WTC11 (cell line): ENCODE data around the gene RBM19. TPM values are rescaled to one million over a fixed set of nuclear protein-coding genes. Genes with fewer than 3 reads are reported as not detected.

Source experiments
- ATAC-seq: fragments of 200-7000 bp; cut with Tn5 transposase; 2 replicates; pipeline ENCODE4 v1.10.0; 2021; ENCODE audit warnings: mild to moderate bottlenecking, moderate library complexity
- CTCF ChIA-PET: fragments of 300-600 bp; sonication (Branson Sonifier 250); formaldehyde crosslinking; loops from one replicate; lab custom pipeline; 2021; ENCODE audit warnings: antibody characterized with exemption; lab: Charles Lee
- POLR2A ChIA-PET: fragments of 350-600 bp; sonication (Branson Sonifier 250); formaldehyde crosslinking; loops from one replicate; lab custom pipeline; 2021; ENCODE audit warnings: antibody characterized with exemption; lab: Charles Lee
- DNase-seq: peaks from one replicate; pipeline ENCODE4 v3.0.0; 2021; ENCODE audit warnings: low spot score
- H3K27ac Mint-ChIP-seq: 2 replicates; pipeline ENCODE4 v1.8.0; 2021; ENCODE audit warnings: mixed read lengths
- H3K27me3 Mint-ChIP-seq: 2 replicates; pipeline ENCODE4 v1.8.0; 2021; ENCODE audit warnings: low read depth, mild to moderate bottlenecking, moderate library complexity, mixed read lengths
- H3K36me3 Mint-ChIP-seq: 2 replicates; pipeline ENCODE4 v1.8.0; 2021; ENCODE audit warnings: mixed read lengths
- H3K4me1 Mint-ChIP-seq: 2 replicates; pipeline ENCODE4 v1.8.0; 2022; ENCODE audit warnings: mixed read lengths
- H3K4me3 Mint-ChIP-seq: 2 replicates; pipeline ENCODE4 v1.8.0; 2021; ENCODE audit warnings: mild to moderate bottlenecking, moderate library complexity, mixed read lengths
- H3K9me3 Mint-ChIP-seq: 2 replicates; pipeline ENCODE4 v1.8.0; 2021; ENCODE audit warnings: mixed read lengths
- CBFB ChIP-seq: sonication (generic); formaldehyde crosslinking; IDR thresholded peaks from 2 replicates; pipeline ENCODE4 v1.8.1; 2022; ENCODE audit warnings: mild to moderate bottlenecking, low read depth, missing genetic modification reagents
- CDX4 ChIP-seq: fragments of 250-450 bp; sonication (Bioruptor Pico); IDR thresholded peaks from 2 replicates; pipeline ENCODE4 v1.9.0; 2021; ENCODE audit warnings: moderate library complexity, mild to moderate bottlenecking, inconsistent platforms, borderline replicate concordance
- ESRRA ChIP-seq: sonication (generic); formaldehyde crosslinking; IDR thresholded peaks from 2 replicates; pipeline ENCODE4 v1.8.1; 2022; ENCODE audit warnings: mild to moderate bottlenecking, missing genetic modification reagents, borderline replicate concordance
- FOXJ3 ChIP-seq: sonication (generic); formaldehyde crosslinking; IDR thresholded peaks from 2 replicates; pipeline ENCODE4 v1.9.0; 2021; ENCODE audit warnings: missing genetic modification reagents, mild to moderate bottlenecking, borderline replicate concordance
- FOXK1 ChIP-seq: sonication (generic); formaldehyde crosslinking; IDR thresholded peaks from 2 replicates; pipeline ENCODE4 v1.8.0; 2022; ENCODE audit warnings: mild to moderate bottlenecking, moderate library complexity, missing genetic modification reagents
- GABPB1 ChIP-seq: sonication (generic); formaldehyde crosslinking; IDR thresholded peaks from 2 replicates; pipeline ENCODE4 v1.8.1; 2023; ENCODE audit warnings: mild to moderate bottlenecking, missing genetic modification reagents
- IRF1 ChIP-seq: sonication (generic); formaldehyde crosslinking; IDR thresholded peaks from 2 replicates; pipeline ENCODE4 v1.8.0; 2023; ENCODE audit warnings: missing genetic modification reagents
- IRF2 ChIP-seq: sonication (generic); formaldehyde crosslinking; IDR thresholded peaks from 2 replicates; pipeline ENCODE4 v1.8.0; 2022; ENCODE audit warnings: low read depth, missing genetic modification reagents, borderline replicate concordance
- MYBL2 ChIP-seq: sonication (generic); formaldehyde crosslinking; IDR thresholded peaks from 2 replicates; pipeline ENCODE4 v1.8.1; 2023; ENCODE audit warnings: mild to moderate bottlenecking, moderate library complexity, missing genetic modification reagents
- NFE2L1 ChIP-seq: sonication (generic); formaldehyde crosslinking; IDR thresholded peaks from 2 replicates; pipeline ENCODE4 v1.8.1; 2023; ENCODE audit warnings: missing genetic modification reagents
- NFYB ChIP-seq: sonication (generic); formaldehyde crosslinking; conservative IDR thresholded peaks from 2 replicates; pipeline ENCODE4 v1.8.0; 2022; ENCODE audit warnings: low read depth, missing genetic modification reagents
- PRDM15 ChIP-seq: sonication (generic); formaldehyde crosslinking; IDR thresholded peaks from 2 replicates; pipeline ENCODE4 v1.8.0; 2022; ENCODE audit warnings: missing genetic modification reagents
- PREB ChIP-seq: sonication (generic); formaldehyde crosslinking; IDR thresholded peaks from 2 replicates; pipeline ENCODE4 v1.8.1; 2022; ENCODE audit warnings: mild to moderate bottlenecking, missing genetic modification reagents, moderate library complexity, borderline replicate concordance
- PRRX2 ChIP-seq: fragments of 250-450 bp; sonication (Bioruptor Pico); IDR thresholded peaks from 2 replicates; pipeline ENCODE4 v1.8.0; 2021; ENCODE audit warnings: mild to moderate bottlenecking
- RORB ChIP-seq: fragments of 250-450 bp; sonication (Bioruptor Pico); IDR thresholded peaks from 2 replicates; pipeline ENCODE4 v1.9.0; 2021; ENCODE audit warnings: mild to moderate bottlenecking
- SMAD3 ChIP-seq: sonication (generic); formaldehyde crosslinking; IDR thresholded peaks from 2 replicates; pipeline ENCODE4 v1.8.0; 2022; ENCODE audit warnings: missing genetic modification reagents, mild to moderate bottlenecking, borderline replicate concordance
- SOX15 ChIP-seq: fragments of 250-450 bp; sonication (Bioruptor Pico); IDR thresholded peaks from 2 replicates; pipeline ENCODE4 v1.9.0; 2021; ENCODE audit warnings: mild to moderate bottlenecking
- TCF7 ChIP-seq: sonication (generic); formaldehyde crosslinking; IDR thresholded peaks from 2 replicates; pipeline ENCODE4 v1.8.0; 2022; ENCODE audit warnings: mild to moderate bottlenecking, low read depth, missing genetic modification reagents, moderate library complexity
- TEAD4 ChIP-seq: sonication (generic); formaldehyde crosslinking; IDR thresholded peaks from 2 replicates; pipeline ENCODE4 v1.8.0; 2022; ENCODE audit warnings: mild to moderate bottlenecking, missing genetic modification reagents
- TP53 ChIP-seq: sonication (generic); formaldehyde crosslinking; IDR thresholded peaks from 2 replicates; pipeline ENCODE4 v1.8.1; 2023; ENCODE audit warnings: mild to moderate bottlenecking, missing genetic modification reagents
- USF2 ChIP-seq: sonication (generic); formaldehyde crosslinking; IDR thresholded peaks from 2 replicates; pipeline ENCODE4 v1.8.1; 2023; ENCODE audit warnings: mild to moderate bottlenecking, missing genetic modification reagents, moderate library complexity
- ZBTB43 ChIP-seq: sonication (generic); formaldehyde crosslinking; IDR thresholded peaks from 2 replicates; pipeline ENCODE4 v1.8.1; 2023; ENCODE audit warnings: mild to moderate bottlenecking, missing genetic modification reagents
- ZNF396 ChIP-seq: fragments of 250-450 bp; sonication (Bioruptor Pico); IDR thresholded peaks from 2 replicates; pipeline ENCODE4 v1.8.0; 2021; ENCODE audit warnings: mild to moderate bottlenecking, moderate library complexity, borderline replicate concordance
- total RNA-seq: library from RNA; stranded (reverse); gene quantifications from 3 replicates; pipeline ENCODE4 v1.2.3, GENCODE V29; 2021
- TF ChIP-seq, protein P1 (sequence below): sonication (generic); formaldehyde crosslinking; IDR thresholded peaks from 2 replicates; pipeline ENCODE4 v1.8.0; 2022; ENCODE audit warnings: mild to moderate bottlenecking, missing genetic modification reagents

The RBM19 gene
- total RNA-seq, 1 experiment from 2014 or later: 60.1 TPM

DNA sequence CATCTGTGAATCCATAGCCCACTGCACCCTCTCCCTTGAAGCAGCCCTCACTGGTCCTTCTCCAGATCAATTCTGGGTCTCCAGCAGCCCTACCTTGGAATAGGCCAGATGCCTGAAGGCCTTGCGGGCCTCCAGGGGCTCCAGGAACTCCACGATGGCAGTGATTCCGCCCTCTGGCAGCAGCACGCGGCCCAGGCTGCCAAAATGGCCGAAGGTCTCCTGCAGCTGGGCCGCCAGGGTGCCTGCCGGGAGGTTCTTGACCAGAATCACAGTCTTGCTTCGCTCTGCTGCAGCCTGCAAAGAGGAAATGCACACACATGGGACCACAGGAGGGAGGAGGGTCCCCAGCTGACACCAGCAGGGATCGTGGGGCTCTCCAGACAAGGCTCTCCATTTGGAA is 26.3 kb downstream of the RBM19 start:
- POLR2A ChIA-PET: no interaction called here
- H3K27ac Mint-ChIP-seq: no peak overlapping the region
- H3K27me3 Mint-ChIP-seq: no peaks in the 10 kb centered on the region
- TF ChIP-seq CBFB (CRISPR knock-in tag) (no peak), FOXK1 (no peak), NFYB (CRISPR knock-in tag) (no peak), FOXJ3 (CRISPR knock-in tag) (no peak), MYBL2 (CRISPR knock-in tag) (no peak)
- TF ChIP-seq, protein P1, sequence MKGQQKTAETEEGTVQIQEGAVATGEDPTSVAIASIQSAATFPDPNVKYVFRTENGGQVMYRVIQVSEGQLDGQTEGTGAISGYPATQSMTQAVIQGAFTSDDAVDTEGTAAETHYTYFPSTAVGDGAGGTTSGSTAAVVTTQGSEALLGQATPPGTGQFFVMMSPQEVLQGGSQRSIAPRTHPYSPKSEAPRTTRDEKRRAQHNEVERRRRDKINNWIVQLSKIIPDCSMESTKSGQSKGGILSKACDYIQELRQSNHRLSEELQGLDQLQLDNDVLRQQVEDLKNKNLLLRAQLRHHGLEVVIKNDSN: no peak
- DNase-seq: no peak
- no peaks in the 10 kb centered on the region for H3K9me3 Mint-ChIP-seq
- CTCF ChIA-PET: interaction anchor here (0.9 to 2.1 kb wide), 3 partner anchors 15 to 75 kb away, joined by 3 to 11 read pairs (median 3); no protein-coding TSS in a partner anchor
- peaks cover 45% of the 10 kb centered on the region for H3K36me3 Mint-ChIP-seq
- ATAC-seq: no peak
- H3K4me1 Mint-ChIP-seq: no peaks in the 10 kb centered on the region
- no peak overlapping the region for H3K4me3 Mint-ChIP-seq

GRCh38 chr12:113938471-113938870 is 27.7 kb downstream of the RBM19 start:
- H3K4me1 Mint-ChIP-seq: no peaks in the 10 kb centered on the region
- H3K36me3 Mint-ChIP-seq: peaks cover 49% of the 10 kb centered on the region
- TF ChIP-seq TCF7 (no peak), IRF1 (CRISPR knock-in tag) (no peak), TEAD4 (CRISPR knock-in tag) (no peak), NFYB (CRISPR knock-in tag) (no peak), ZBTB43 (CRISPR knock-in tag) (no peak)
- ChIA-PET CTCF (interaction anchor here (0.5 to 1.4 kb wide), 2 partner anchors 28 to 593 kb away, joined by 3 to 5 read pairs; no protein-coding TSS in a partner anchor), POLR2A (no interaction called here)
- H3K27ac Mint-ChIP-seq: no peak overlapping the region
- ATAC-seq: no peak
- no peaks in the 10 kb centered on the region for H3K27me3 Mint-ChIP-seq
- DNase-seq: no peak
- H3K9me3 Mint-ChIP-seq: no peaks in the 10 kb centered on the region
- H3K4me3 Mint-ChIP-seq: no peak overlapping the region

DNA sequence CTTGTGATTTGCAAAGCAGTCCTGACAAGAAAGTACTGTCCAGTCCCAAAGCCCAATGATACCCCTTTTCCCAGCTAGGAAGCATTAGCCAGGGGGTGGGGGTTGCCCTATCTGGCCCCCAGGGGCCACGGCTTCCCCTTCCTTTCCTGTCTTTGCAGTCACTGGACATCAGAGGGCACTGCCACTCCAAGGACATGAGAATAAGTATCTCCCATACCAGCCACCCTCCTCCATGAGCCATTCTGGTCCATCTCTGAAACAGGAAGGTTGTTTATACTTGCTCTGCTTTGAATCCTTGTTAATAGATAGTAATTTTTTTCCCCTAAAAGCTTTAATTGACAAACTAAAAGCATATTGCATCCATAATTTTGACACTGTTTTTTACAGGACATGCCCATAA is 29.7 kb downstream of the RBM19 start:
- CTCF ChIA-PET: interaction anchor here (1.4 kb wide), 1 partner anchor 19 kb away, joined by 5 read pairs; no protein-coding TSS in a partner anchor
- Mint-ChIP-seq H3K4me1 (peaks cover 8% of the 10 kb centered on the region), H3K36me3 (peaks cover 37% of the 10 kb centered on the region), H3K9me3 (no peaks in the 10 kb centered on the region), H3K27ac (no peak overlapping the region), H3K27me3 (no peaks in the 10 kb centered on the region), H3K4me3 (no peak overlapping the region)
- POLR2A ChIA-PET: no interaction called here
- ATAC-seq (no peak), DNase-seq (no peak)
- no peak for TF ChIP-seq IRF2 (CRISPR knock-in tag)
- no peak for TF ChIP-seq ESRRA (CRISPR knock-in tag)
- TF ChIP-seq SOX15 (CRISPR knock-in tag): no peak
- no peak for TF ChIP-seq CDX4 (CRISPR knock-in tag)
- TF ChIP-seq PREB (CRISPR knock-in tag): no peak
- no peak for TF ChIP-seq TP53
- TF ChIP-seq NFE2L1 (CRISPR knock-in tag): no peak
- TF ChIP-seq RORB: no peak
- no peak for TF ChIP-seq FOXJ3 (CRISPR knock-in tag)
- TF ChIP-seq GABPB1: no peak
- TF ChIP-seq SMAD3 (CRISPR knock-in tag): no peak
- TF ChIP-seq PRDM15 (CRISPR knock-in tag): no peak
- TF ChIP-seq PRRX2 (CRISPR knock-in tag): no peak
- no peak for TF ChIP-seq USF2
- no peak for TF ChIP-seq ZNF396 (CRISPR knock-in tag)
- TF ChIP-seq TCF7: no peak
